HFF-Myc (cell line): ENCODE measurements around the gene USO1.
"Not testable (repeated sequence)": the region's sequence is repeated elsewhere in the genome, so short reads cannot be mapped to it uniquely, and the experiment has no call there.

Experiments
- DNase-seq: peaks from one replicate; pipeline ENCODE4 v3.0.0-alpha.2; 2011; ENCODE audit warnings: low read depth; ENCODE audit errors: extremely low read depth
- H3K4me3 ChIP-seq: replicated peaks from 2 replicates; pipeline ENCODE4 v1.5.1; 2011; ENCODE audit warnings: low read depth, mild to moderate bottlenecking, control low read depth, low read length
- TF ChIP-seq, protein P1 (sequence below): IDR thresholded peaks from 2 replicates; pipeline ENCODE4 v1.5.1; 2012; ENCODE audit warnings: mild to moderate bottlenecking, low read depth, low read length, control low read depth; ENCODE audit errors: missing control alignments

The USO1 gene

DNA sequence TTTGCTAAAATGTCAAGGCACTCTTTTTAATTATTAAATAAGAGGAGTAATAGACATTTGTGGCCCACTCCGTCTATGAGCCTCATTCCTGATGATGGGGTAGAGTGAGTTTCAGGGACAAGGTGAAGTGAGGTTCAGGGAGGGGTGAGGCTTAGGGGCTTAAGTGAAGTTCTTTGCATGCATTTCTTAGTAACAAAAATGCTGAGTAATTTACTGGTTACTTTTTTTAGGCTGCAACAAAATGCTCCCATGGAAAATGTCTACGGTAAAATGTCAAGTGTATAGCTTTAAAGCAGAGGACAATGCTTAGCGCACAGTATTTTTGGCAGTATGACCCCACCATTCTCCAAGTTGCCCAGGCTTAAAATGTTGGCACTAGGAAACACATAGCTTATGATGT is 2.0 kb upstream of the USO1 start:
- TF ChIP-seq, protein P1, sequence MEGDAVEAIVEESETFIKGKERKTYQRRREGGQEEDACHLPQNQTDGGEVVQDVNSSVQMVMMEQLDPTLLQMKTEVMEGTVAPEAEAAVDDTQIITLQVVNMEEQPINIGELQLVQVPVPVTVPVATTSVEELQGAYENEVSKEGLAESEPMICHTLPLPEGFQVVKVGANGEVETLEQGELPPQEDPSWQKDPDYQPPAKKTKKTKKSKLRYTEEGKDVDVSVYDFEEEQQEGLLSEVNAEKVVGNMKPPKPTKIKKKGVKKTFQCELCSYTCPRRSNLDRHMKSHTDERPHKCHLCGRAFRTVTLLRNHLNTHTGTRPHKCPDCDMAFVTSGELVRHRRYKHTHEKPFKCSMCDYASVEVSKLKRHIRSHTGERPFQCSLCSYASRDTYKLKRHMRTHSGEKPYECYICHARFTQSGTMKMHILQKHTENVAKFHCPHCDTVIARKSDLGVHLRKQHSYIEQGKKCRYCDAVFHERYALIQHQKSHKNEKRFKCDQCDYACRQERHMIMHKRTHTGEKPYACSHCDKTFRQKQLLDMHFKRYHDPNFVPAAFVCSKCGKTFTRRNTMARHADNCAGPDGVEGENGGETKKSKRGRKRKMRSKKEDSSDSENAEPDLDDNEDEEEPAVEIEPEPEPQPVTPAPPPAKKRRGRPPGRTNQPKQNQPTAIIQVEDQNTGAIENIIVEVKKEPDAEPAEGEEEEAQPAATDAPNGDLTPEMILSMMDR: no peak
- peak overlapping the region; percentile 96; the same call in 1 of the 2 replicates for H3K4me3 ChIP-seq

DNA sequence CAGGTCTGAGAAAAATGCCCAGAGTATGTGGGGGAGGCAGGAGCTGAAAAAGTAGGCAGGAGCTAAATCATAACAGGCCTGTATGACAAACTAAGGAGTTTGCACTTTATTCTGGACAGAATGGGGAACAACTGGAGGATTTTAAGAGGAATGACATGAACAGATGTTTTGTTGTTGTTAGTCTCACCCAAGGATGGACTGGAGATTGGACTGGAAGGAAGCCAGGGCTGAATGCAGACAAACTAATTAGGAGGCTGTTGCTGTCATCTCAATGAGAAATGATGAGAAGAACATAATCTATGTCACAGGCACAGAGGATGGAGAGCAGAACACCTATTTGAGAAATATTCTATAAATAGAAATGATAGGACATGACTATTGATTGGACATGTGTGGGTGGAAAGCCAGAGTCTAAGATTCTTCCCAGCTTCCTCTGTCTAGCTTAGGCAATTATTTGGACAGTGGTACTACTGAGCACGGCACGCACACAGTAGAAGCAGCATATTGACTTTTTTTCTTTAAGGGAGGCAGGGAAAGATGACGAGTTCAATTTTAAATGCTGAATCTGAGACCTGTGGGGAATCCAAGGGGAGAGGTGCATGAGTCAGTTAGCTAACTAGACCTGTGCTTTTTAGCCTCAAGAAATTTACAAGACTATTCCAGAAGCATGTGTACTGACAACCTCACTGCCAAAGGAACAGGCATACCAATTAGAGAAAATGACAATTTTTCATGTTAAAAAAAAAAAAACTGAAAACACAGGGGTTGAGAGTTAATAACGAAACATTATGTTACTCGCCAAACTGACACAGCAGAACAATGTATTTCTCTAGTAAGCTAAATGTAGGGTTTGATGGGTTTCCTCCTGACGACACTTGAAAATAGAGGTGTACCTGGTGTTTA is 963 bp upstream of the USO1 start:
- no peak for DNase-seq
- H3K4me3 ChIP-seq: peak overlapping the region; percentile 96
- TF ChIP-seq, protein P1: no peak

More for the DNA sequence above, 2.0 kb upstream of the USO1 start:
- DNase-seq: no peak

DNA sequence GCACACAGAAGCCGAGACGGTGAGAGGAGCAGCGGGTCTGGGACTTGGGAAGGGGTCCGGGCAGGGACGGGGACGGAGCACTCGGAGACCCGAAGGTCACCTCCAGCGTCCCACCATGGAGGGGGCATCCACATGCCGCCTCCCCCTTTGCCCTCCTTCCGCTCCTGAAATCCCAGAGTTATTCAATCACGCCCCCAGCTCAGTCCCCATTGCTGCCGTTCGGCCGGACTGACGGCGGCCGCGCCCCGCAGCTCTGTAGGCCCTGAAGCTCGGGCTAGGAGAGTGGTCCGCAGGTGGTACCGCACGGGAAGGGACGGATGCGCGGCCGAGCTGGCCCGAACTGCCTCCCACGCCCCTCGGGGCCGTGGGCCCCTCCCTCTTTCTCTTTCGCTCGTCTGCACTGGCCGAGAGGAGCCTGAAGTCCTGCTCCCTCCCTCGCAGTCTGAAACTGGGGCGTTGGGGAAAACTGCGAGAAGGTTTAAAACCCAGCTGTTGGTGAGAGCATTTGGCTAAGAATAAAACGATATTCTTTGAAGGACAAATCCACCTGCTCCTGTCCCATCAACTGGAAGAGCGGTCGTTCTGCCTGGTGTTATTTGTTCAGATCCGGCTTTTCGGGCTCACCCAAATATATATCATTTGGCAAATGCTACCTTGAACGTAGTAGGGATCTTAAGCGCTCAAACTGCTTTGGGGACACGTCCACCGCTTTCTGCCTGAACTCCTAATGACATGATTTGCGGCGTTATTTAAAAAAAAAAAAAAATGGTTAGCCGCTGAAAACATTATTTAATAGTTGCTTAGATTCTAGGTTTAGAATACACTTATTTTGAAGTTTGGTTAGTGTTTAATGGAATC is 719 bp downstream of the USO1 start:
- DNase-seq: no peak
- H3K4me3 ChIP-seq: peak overlapping the region; percentile 96
- TF ChIP-seq, protein P1: no peak

DNA sequence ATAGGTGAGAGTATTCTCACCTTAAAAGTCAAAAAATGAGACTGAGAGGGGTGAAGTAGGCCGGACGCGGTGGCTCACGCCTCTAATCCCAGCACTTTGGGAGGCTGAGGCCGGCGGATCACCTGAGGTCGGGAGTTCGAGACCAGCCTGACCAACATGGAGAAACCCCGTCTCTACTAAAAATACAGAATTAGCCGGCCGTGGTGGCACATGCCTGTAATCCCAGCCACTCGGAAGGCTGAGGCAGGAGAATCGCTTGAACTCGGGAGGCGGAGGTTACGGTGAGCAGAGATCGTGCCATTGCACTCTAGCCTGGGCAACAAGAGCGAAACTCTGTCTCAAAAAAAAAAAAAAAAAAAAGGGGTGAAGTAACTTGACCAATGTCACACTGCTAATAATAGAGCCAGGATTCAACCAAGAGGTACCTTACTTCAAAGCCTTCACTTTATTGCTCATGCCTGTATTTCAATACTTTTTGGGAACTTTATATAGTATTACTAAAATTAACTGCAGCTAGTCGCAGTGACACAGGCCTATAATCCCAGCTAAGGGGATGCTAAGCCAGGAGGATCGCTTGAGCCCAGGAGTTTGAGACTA is 1.7 kb downstream of the USO1 start:
- DNase-seq: not testable (repeated sequence)
- peak overlapping the region; percentile 96 for H3K4me3 ChIP-seq

DNA sequence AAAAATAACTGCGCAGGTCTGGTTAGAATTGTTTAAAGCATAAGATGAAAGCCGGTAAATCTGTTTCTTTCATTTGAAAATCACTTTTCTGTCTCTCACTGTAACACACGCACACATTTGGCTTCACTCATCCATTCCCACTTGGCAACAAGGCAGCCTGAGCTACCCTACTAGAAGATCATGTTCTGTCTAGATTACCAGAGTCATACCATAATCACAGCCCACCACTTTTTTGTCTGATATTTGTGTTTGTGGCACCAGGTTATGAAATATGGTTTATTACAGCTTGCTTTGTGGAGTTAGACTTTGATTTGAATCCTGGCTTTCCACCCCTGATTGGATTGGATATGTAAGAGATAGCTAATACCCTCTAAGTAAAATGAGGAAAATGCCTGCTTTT is 2.2 kb downstream of the USO1 start:
- H3K4me3 ChIP-seq: peak overlapping the region; percentile 96
- DNase-seq: no peak
- TF ChIP-seq, protein P1: no peak

DNA sequence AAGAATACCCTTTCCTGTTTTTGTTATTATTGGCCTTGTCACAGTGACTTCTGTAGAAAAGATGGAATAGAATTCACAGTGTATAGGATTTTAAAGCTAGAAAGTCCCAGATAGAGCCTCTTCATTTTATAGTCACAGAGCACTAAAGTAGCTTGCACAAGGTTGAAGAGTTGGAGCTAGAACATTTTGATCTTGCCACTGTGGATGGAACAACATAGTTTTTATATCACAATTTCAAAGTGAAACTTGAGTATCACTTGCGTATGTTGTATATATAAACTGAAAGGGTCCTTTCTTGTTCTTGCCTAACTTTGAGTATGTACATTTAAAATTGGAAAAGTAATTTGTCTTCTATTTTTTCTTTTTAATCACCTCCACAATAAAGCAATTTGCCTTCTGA is 2.7 kb downstream of the USO1 start:
- no peak for DNase-seq
- TF ChIP-seq, protein P1: no peak
- H3K4me3 ChIP-seq: peak overlapping the region; percentile 96
